ENCODE results near the gene CMTM2. TPM values are rescaled to one million over a fixed set of nuclear protein-coding genes. Genes with fewer than 3 reads are reported as not detected.
"Not testable (repeated sequence)": the region's sequence is repeated elsewhere in the genome, so short reads cannot be mapped to it uniquely, and the experiment has no call there.

Gene CMTM2
- total RNA-seq, 2 experiments from 2014 or later: not detected

DNA sequence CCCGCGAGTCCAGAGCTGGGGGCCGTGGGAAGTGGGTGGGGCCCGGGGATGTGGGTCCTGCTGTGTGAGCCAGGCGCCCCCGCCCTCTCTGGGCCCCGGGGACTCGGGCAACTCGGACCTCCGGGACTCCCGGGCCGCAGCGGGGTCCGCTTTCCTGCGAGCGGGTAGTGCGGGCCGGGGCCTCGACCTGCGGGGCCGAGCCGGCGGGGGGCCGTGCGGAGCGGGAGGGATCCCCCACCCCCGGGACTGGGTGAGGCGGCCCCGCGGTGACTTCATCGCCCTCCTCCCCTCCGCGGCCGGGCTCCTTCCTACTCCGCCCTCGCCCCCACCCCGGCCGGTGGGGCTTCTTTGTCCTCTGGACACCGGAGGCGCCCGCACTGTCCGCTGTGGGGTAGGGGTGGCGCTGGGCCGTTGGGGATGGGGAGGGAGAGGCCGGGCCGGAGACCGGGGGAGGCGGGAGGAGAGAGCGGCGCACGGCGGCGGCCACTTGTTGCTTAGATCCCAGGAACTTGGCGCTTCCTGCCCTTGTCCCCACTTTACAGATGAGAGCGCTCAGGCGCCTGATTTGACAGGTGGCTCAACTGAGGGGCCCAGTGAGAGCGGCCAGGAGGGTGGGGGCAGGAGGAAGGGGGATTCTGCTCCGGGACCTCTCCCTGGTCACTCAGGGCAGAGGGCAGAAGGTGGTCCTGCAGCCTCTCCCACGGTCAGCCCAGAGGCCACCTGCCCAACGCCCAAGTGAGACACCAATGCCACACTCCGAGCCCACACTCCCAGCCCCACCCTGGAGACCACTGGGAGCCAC, 26.1 kb downstream of the CMTM2 start:
- Mint-ChIP-seq H3K4me1 (peaks cover 32% of the 10 kb centered on the region), H3K9me3 (peaks cover 6% of the 10 kb centered on the region), H3K27me3 (no peaks in the 10 kb centered on the region), H3K27ac (peak overlapping the region; percentile 75), H3K36me3 (peaks cover 7% of the 10 kb centered on the region), H3K4me3 (peak overlapping the region; percentile 80)
- peak; percentile 57 for DNase-seq

DNA sequence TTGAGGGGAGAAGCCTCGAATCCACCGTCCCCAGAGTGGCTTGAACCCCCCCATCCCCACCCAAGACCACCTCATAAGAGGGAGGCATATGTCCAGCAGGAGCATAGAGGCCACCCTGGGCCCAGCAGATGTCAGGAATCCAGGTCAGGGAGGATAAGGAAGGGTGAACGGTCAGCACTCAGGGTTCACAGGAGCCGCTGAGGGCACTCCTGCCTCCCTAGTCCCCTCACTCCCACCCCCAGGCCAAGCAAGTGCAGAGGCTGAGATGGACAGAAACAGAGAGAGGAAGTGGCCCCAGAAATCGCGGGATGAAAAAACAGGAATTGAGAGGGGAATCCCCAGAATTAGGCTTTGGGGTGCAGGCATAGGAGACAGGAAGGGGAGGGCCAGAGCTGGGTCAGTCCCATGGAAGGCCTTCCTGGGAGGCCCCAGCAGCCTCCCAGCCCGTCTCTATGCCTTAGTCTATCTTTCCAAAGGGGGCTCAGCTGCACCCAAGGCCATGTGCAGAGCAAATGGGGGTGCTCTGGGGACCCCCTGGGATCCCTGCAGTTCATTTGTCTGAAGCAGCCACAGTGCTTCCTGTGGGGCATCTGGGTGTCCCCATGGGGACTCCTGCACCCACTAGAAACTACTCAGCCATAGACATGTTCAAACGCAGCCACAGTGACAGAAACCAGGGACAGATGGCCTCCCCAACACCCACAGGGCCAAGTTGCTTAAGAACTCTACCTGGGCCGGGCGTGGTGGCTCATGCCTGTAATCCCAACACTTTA, 26.9 kb downstream of the CMTM2 start:
- peak; percentile 13 for DNase-seq
- Mint-ChIP-seq H3K9me3 (peaks cover 3% of the 10 kb centered on the region), H3K4me3 (peak overlapping the region; percentile 80), H3K36me3 (peaks cover 3% of the 10 kb centered on the region), H3K27ac (peak overlapping the region; percentile 75), H3K27me3 (no peaks in the 10 kb centered on the region), H3K4me1 (peaks cover 32% of the 10 kb centered on the region)

DNA sequence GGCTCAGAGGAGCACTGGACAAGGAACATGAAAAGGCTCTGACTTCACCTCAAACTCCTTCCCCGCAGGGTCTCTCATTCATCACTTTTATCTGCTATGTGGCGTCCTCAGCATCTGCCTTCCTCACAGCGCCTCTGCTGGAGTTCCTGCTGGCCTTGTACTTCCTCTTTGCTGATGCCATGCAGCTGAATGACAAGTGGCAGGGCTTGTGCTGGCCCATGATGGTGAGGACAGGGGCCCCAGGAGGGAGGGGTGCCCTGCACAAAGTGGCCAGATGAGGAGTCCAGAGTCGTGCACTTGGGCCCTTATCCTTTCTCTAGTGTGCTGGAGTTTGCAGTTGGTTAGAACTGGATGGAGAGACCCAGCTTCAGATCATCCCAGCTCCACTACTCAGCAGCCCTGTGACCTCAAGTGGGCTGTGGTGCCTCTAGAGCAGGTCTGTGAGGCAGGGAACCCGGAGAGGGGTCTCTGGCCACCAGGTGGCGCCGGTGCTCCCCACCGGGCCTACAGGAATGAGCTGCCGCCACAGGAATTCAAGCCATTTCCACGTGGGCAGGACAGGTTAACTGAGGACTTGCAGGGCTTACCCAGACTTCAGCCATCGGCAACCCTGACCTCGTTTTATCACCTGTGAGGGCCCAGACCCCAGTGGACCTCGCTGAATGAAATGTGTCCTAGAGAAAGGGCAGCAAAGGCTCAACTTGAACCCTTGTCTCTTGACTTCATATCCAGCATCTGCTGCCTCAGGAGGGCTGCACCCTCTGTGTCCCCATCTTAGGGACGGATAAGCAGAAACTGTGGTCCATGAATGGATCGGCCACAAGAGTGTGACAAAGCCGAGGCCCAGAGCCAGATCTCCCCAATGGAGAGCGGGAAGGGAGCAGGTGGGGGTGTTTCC, 29.2 kb downstream of the CMTM2 start:
- Mint-ChIP-seq H3K9me3 (no peaks in the 10 kb centered on the region), H3K27me3 (no peaks in the 10 kb centered on the region), H3K36me3 (peaks cover 3% of the 10 kb centered on the region), H3K4me1 (peaks cover 28% of the 10 kb centered on the region), H3K27ac (peak overlapping the region; percentile 48), H3K4me3 (no peak overlapping the region)
- DNase-seq: peak; percentile 85

DNA sequence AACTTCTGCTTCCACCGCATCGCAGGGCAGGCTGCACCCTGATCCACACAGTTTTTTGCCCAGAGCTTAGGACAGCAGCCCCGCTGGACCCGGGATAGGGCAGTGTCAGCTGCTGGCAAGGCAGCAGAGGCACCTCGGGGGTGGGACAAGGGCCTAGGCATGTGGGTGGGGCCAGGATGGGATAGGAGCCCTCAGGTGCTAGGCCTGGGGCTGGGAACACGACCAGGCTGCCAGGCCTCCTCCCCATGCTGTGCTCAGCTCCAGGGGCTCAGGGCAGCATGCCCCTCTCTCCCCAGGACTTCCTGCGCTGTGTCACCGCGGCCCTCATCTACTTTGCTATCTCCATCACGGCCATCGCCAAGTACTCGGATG, 29.9 kb downstream of the CMTM2 start:
- no peak for DNase-seq
- Mint-ChIP-seq H3K27me3 (no peaks in the 10 kb centered on the region), H3K9me3 (no peaks in the 10 kb centered on the region), H3K36me3 (peaks cover 3% of the 10 kb centered on the region), H3K27ac (no peak overlapping the region), H3K4me1 (peaks cover 23% of the 10 kb centered on the region), H3K4me3 (no peak overlapping the region)

DNA sequence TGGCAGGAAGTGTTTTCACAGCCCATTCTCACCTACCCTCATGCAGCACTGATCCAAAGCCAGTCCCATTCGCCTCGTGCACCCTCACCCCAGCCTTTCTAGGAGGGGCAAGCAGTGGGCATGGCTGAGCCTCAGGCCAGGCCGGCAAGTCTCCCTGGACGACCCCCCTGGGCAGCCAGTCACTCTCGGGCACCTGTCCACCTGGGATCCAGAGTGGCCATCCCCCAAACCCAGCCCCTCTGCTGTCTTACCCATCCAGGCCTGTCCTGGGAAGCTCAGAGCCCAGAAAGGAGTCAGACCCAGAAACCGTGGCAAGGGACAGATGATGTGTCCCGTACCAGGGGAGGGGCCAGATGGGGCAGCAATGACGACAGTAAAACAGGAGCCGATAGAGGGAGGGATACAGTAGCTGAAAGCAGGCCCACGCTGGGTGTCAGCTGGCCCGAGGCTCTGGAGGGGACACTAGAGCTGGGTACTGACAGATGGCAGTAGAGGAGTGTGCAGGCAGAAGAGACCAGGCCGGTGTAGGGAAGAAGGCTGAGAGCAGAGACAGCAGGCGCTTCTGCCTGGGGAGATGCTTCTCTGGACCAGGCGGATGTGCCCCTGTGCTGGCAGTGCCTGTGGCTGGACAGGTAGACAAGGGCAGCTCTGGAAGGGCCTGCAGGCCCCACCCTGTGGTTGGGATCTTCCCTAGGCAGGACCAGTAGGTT, 31.0 kb downstream of the CMTM2 start:
- DNase-seq: no peak
- Mint-ChIP-seq H3K4me3 (no peak overlapping the region), H3K27me3 (no peaks in the 10 kb centered on the region), H3K9me3 (no peaks in the 10 kb centered on the region), H3K36me3 (peaks cover 3% of the 10 kb centered on the region), H3K4me1 (peaks cover 23% of the 10 kb centered on the region), H3K27ac (peak overlapping the region; percentile 11)

DNA sequence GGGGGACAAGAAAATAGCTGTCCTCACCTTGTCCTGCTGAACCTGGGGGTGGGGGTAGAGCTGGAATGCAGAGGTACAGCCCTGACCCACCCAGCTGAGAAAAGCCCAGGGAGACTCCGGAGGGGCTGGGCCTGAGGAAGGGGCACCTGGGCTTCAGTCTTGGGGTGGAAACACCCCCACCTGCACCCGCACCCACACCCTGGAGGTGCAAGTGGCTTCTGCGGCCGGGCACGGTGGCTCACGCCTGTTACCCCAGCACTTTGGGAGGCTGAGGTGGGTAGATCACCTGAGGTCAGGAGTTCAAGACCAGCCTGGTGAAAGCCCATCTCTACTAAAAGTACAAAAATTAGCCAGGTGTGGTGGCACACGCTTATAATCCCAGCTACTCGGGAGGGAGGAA, 32.6 kb downstream of the CMTM2 start:
- H3K4me3 Mint-ChIP-seq, DNase-seq, H3K27me3 Mint-ChIP-seq, H3K9me3 Mint-ChIP-seq, H3K36me3 Mint-ChIP-seq, H3K27ac Mint-ChIP-seq: not testable (repeated sequence)
- H3K4me1 Mint-ChIP-seq: peaks cover 15% of the 10 kb centered on the region

DNA sequence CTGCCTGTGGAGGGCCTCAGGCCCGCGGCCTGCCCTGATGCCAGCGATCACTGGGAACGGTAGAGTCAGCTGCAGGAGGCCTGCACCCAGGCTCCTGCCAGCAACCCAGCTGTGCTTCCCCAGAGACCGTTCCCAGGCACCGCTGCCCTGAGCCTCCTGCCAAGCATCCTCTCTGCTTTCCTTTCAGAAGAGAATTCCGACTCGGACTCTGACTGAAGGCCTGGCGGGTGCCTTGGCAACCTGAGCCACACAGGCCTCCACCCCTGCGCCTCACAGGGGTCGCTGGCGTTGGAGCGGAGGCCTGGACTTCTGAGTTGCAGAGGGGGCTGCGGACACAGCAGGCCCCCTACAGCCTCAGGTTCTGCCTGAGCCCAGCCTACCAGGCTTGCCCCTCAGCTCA, 33.2 kb downstream of the CMTM2 start:
- Mint-ChIP-seq H3K27ac (no peak overlapping the region), H3K36me3 (no peaks in the 10 kb centered on the region), H3K4me3 (no peak overlapping the region), H3K27me3 (no peaks in the 10 kb centered on the region), H3K9me3 (no peaks in the 10 kb centered on the region), H3K4me1 (peaks cover 10% of the 10 kb centered on the region)
- no peak for DNase-seq

DNA sequence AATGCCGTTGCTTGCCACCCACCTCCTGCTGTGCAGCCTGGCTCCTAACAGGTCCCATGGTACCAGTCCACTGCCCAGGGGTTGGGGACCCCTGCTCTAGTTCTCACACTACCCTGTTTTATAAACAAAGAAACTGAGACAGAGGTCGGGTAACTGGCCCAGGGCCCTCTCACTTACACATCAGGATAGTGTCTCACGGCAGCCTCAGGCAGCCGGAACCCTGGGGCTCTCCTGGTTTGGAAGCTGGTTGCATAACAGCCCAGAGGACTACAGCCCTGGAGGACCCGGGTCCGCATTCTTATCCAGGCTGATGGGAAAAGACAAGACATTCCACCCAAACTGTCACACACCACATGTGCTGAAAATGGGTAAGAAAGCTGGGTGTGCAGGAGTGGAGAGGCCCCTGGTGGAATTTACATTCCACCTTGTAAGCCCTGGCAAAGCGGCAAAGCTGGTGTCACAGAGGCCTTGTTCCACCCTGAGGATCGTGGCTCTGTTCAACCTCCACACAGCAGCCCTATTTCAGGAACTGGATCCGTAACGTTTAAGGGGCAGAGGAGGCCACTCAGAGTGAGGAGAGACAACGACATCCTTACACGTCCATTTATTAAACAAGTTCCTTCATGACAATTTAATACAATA, 35.0 kb downstream of the CMTM2 start:
- H3K9me3 Mint-ChIP-seq: no peaks in the 10 kb centered on the region
- H3K36me3 Mint-ChIP-seq: no peaks in the 10 kb centered on the region
- no peaks in the 10 kb centered on the region for H3K4me1 Mint-ChIP-seq
- no peak overlapping the region for H3K4me3 Mint-ChIP-seq
- no peak overlapping the region for H3K27ac Mint-ChIP-seq
- no peaks in the 10 kb centered on the region for H3K27me3 Mint-ChIP-seq
- no peak for DNase-seq

DNA sequence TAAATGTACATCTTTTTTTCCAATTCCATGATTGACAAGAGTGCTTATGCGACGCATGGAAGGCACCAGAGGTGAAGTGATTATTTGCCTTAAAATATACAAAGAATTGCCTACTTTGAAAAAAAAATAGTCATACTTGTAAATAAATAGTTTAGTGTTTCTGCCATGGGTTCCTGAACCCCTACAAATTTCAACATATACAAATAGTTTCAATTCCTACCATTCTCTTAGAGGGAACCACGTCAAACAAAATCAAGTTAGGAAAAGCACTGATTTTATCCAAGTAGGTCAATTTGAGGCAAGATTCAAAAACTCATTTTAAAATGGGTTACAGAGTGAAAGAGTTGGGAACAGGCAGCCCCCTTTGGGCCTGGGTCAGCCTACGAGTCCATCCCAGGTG, 36.9 kb downstream of the CMTM2 start:
- DNase-seq: no peak
- Mint-ChIP-seq H3K27me3 (no peaks in the 10 kb centered on the region), H3K27ac (no peak overlapping the region), H3K9me3 (no peaks in the 10 kb centered on the region), H3K4me1 (peaks cover 5% of the 10 kb centered on the region), H3K36me3 (no peaks in the 10 kb centered on the region), H3K4me3 (no peak overlapping the region)

DNA sequence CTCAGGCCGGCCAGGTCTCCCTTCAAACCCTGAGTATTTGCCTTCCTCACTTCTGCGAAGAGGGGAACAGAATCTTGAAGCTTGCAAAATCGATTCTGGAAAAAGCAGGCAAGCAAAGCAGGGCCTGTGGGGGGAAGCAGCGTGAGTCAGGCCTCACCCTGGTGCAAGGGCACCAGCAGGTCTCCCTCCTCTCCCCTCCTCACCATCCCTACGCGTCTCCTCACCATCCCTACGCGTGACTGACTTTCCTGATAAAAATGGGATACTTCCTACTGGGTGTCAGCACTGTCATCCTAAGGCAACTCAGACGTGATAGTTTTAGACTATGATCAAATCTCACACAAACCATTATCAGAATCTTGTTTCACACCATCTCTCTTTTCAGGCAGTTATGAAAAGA, 37.3 kb downstream of the CMTM2 start:
- no peak overlapping the region for H3K27ac Mint-ChIP-seq
- H3K36me3 Mint-ChIP-seq: no peaks in the 10 kb centered on the region
- no peak overlapping the region for H3K4me3 Mint-ChIP-seq
- H3K4me1 Mint-ChIP-seq: peaks cover 5% of the 10 kb centered on the region
- H3K9me3 Mint-ChIP-seq: no peaks in the 10 kb centered on the region
- no peaks in the 10 kb centered on the region for H3K27me3 Mint-ChIP-seq
- DNase-seq: no peak

DNA sequence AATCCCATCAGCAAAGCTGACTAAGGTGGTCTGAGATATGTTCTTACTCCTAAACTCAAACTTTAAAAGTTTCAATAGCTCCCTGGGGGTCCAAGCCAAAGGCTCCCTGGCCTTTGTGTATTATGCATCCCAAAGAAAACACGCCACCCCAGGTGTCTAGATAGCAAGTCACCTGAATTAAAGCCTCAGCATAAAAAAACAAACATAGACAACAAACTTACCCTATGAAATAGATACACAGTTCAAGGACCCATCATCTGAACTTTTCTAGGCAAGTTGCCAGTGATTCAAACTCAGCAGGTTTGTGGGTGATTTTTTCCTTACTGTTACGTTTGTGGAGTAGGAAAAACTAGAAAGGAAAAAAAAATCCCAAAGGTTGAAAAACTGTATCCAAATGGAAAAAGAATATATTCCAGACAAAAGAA, 37.8 kb downstream of the CMTM2 start:
- Mint-ChIP-seq H3K4me1 (peaks cover 5% of the 10 kb centered on the region), H3K36me3 (no peaks in the 10 kb centered on the region), H3K27me3 (no peaks in the 10 kb centered on the region), H3K9me3 (no peaks in the 10 kb centered on the region), H3K4me3 (no peak overlapping the region), H3K27ac (no peak overlapping the region)
- DNase-seq: no peak

DNA sequence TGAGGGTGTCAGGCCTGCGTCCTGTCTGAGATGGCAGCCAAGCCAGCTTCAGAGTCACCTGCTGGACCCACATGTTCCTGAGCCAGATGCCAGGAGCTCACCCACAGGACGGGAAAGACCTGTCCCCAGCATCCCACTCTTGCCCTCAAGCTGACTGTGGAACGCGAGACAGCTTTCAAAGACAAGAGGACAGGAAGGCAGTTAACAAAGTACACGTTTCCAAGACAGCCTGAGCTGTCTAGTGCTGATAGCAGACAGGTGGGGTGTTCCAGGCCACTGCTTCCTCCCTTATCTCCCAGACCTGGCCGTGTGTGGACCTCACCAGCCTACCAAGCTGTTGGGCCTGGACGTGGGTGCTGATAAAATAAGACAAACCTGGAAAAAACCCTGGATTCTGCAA, 38.5 kb downstream of the CMTM2 start:
- no peaks in the 10 kb centered on the region for H3K9me3 Mint-ChIP-seq
- no peaks in the 10 kb centered on the region for H3K27me3 Mint-ChIP-seq
- no peaks in the 10 kb centered on the region for H3K36me3 Mint-ChIP-seq
- no peak overlapping the region for H3K4me3 Mint-ChIP-seq
- no peak for DNase-seq
- H3K4me1 Mint-ChIP-seq: peaks cover 5% of the 10 kb centered on the region
- H3K27ac Mint-ChIP-seq: no peak overlapping the region

DNA sequence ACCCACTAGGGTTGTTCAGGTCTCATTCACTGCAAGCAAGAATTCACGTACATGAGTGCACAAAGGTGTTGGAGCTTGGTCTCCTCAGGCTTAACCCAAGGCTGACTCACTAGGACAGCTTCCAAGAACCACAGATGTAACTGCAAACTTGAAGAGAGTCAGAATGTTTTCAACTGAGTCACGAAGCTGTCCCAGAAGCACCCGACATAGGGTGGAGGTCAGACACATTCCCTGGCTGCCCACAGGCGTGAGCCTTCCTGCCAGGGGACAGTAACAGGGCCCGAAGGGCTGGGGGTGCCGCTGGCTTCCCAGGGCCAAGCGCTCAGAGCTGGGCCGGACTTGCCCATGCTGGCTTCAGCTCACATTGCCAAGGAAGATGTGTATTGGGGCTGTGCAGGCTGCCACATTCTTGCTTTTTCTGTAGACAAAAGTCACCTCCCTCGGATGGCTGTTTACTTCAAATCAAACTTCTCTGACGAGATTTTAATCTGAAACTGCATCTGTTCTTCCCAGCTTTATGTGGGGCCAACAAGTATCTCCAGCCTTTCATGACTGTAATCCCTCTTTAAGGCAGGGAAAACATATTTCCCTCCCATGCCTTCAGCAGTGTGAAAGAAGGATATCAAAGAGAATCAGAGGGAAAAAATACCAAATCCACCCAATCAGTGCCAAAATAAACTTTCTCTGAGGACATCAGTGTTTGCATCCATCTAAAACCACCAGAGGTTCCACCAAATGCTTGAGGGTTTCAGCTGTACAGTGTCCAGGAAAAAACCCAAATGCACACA, 39.5 kb downstream of the CMTM2 start:
- Mint-ChIP-seq H3K27ac (no peak overlapping the region), H3K4me3 (no peak overlapping the region)

More for the DNA sequence above, 39.5 kb downstream of the CMTM2 start:
- H3K36me3 Mint-ChIP-seq: no peaks in the 10 kb centered on the region
- peaks cover 5% of the 10 kb centered on the region for H3K4me1 Mint-ChIP-seq
- DNase-seq: no peak
- no peaks in the 10 kb centered on the region for H3K9me3 Mint-ChIP-seq
- H3K27me3 Mint-ChIP-seq: no peaks in the 10 kb centered on the region
